Esophagus squamous epithelium (tissue), 5 donors: ENCODE results near the gene IDUA. TPM values are rescaled to one million over a fixed set of nuclear protein-coding genes. Genes with fewer than 3 reads are reported as not detected.

Experiments used
- DNase-seq: peaks from one replicate; lab custom pipeline; 2025; lab: John Stamatoyannopoulos, UW
- H3K27ac ChIP-seq, 4 donors: fragments of 200-600 bp; sonication (generic); one replicate each; pipeline ENCODE4 v1.5.1; 2016 to 2019; ENCODE audit warnings: mild to moderate bottlenecking in 1 of 4
- H3K27me3 ChIP-seq, 4 donors: fragments of 200-600 bp; sonication (generic); 1 replicate in 3 of 4; 2 replicates in 1 of 4; pipeline versions ENCODE4 v1.5.1 to v1.6.0; 2017 to 2021; ENCODE audit warnings: antibody characterized with exemption in 1 of 4
- H3K36me3 ChIP-seq, 3 donors: fragments of 200-600 bp; sonication (generic); one replicate each; pipeline ENCODE4 v1.5.1; 2016 to 2019
- H3K4me1 ChIP-seq, 3 donors: fragments of 200-600 bp; sonication (generic); one replicate each; pipeline ENCODE4 v1.5.1; 2017 to 2019
- H3K4me3 ChIP-seq, 4 donors: fragments of 200-600 bp; sonication (generic); 1 replicate in 3 of 4; 2 replicates in 1 of 4; pipeline ENCODE4 v1.5.1; 2016 to 2019; ENCODE audit warnings: mild to moderate bottlenecking in 2 of 4, moderate library complexity in 1 of 4
- H3K9me3 ChIP-seq, 3 donors: fragments of 200-600 bp; sonication (generic); one replicate each; pipeline ENCODE4 v1.5.1; 2016 to 2019
- CTCF ChIP-seq, 6 experiments: fragments of 450-650 bp in 4 of 6; fragments of 200-600 bp in 2 of 6; sonication (generic) in 2 of 6; IDR thresholded peaks; one replicate each; pipeline ENCODE4 v1.5.1; 2016 to 2019; ENCODE audit warnings: antibody characterized with exemption in 6 of 6, mild to moderate bottlenecking in 4 of 6, moderate library complexity in 4 of 6
- POLR2A ChIP-seq, 4 donors: fragments of 450-650 bp; IDR thresholded peaks; one replicate each; pipeline ENCODE4 v1.6.1; 2017; ENCODE audit warnings: antibody characterized with exemption in 4 of 4, mild to moderate bottlenecking in 4 of 4, moderate library complexity in 3 of 4
- WGBS, 2 donors: methylation state at CpG; one replicate each; pipeline ENCODE4 v1.1.5; 2018; 5-methylcytosine and 5-hydroxymethylcytosine counted together
- intact Hi-C: fragments of 100-400 bp; cut with DNase I; formaldehyde crosslinking; loops from one replicate; pipeline ENCODE4 v1.15.0; 2022
- total RNA-seq, 4 donors: library from RNA; depleted of rRNA; stranded (reverse); fragments of >200 nt; gene quantifications; one replicate each; pipeline ENCODE4 v1.1.0, GENCODE V29; 2016
- donor health status: DM: yes; HTN: yes; CAD: no.

IDUA gene
- total RNA-seq, 4 donors from 2014 or later: 4.3 to 20.5 (median 14.1) TPM

GRCh38 chr4:1026115-1026514 lies 39.3 kb downstream of the IDUA start:
- no peak overlapping the region for H3K4me3 ChIP-seq
- H3K4me1 ChIP-seq: peaks cover 0 to 12% (median 0%) of the 10 kb centered on the region in 3 donors
- intact Hi-C loops: no loop called here
- peaks cover 0 to 36% (median 0%) of the 10 kb centered on the region in 4 donors for H3K27me3 ChIP-seq
- WGBS, 2 donors: 28 to 44% methylated on average over 7 to 15 of the region's 17 CpGs
- no peak for DNase-seq
- H3K27ac ChIP-seq: no peak overlapping the region
- no peak for TF ChIP-seq POLR2A (IDR thresholded peaks at IDR 0.05)
- no peak for TF ChIP-seq CTCF (IDR thresholded peaks at IDR 0.05)
- peaks cover 0 to 19% (median 0%) of the 10 kb centered on the region in 3 donors for H3K36me3 ChIP-seq
- H3K9me3 ChIP-seq: no peaks in the 10 kb centered on the region

GRCh38 chr4:1027219-1027914 lies 40.5 kb downstream of the IDUA start:
- no peak for TF ChIP-seq CTCF (IDR thresholded peaks at IDR 0.05)
- Histone ChIP-seq H3K4me3 (no peak overlapping the region), H3K27me3 (peaks cover 0 to 49% (median 0%) of the 10 kb centered on the region in 4 donors), H3K4me1 (peaks cover 0 to 12% (median 0%) of the 10 kb centered on the region in 3 donors), H3K9me3 (no peaks in the 10 kb centered on the region), H3K36me3 (peaks cover 0 to 19% (median 0%) of the 10 kb centered on the region in 3 donors), H3K27ac (no peak overlapping the region)
- intact Hi-C loops: no loop called here
- WGBS, 2 donors: 83 to 95% methylated on average over 4 to 9 of the region's 26 CpGs
- no peak for DNase-seq

GRCh38 chr4:1027915-1028238 lies 41.0 kb downstream of the IDUA start:
- intact Hi-C loops: no loop called here
- 93% methylated on average over 5 of the region's 9 CpGs; no CpG with 5 or more reads in 1 of the 2 donors for WGBS, 2 donors
- TF ChIP-seq POLR2A (IDR thresholded peaks at IDR 0.05): no peak
- no peak for TF ChIP-seq CTCF (IDR thresholded peaks at IDR 0.05)
- Histone ChIP-seq H3K4me1 (peaks cover 0 to 12% (median 0%) of the 10 kb centered on the region in 3 donors), H3K27me3 (peaks cover 0 to 54% (median 0%) of the 10 kb centered on the region in 4 donors), H3K4me3 (no peak overlapping the region), H3K27ac (no peak overlapping the region), H3K9me3 (no peaks in the 10 kb centered on the region), H3K36me3 (peaks cover 0 to 19% (median 0%) of the 10 kb centered on the region in 3 donors)
- no peak for DNase-seq

GRCh38 chr4:1028574-1029220 lies 41.9 kb downstream of the IDUA start:
- H3K4me1 ChIP-seq: peaks cover 0 to 16% (median 2%) of the 10 kb centered on the region in 3 donors
- no peak for DNase-seq
- H3K27me3 ChIP-seq: peaks cover 0 to 62% (median 0%) of the 10 kb centered on the region in 4 donors
- peaks cover 0 to 18% (median 0%) of the 10 kb centered on the region in 3 donors for H3K36me3 ChIP-seq
- WGBS, 2 donors: 68 to 72% methylated on average over 5 to 12 of the region's 36 CpGs
- H3K27ac ChIP-seq: no peak overlapping the region
- H3K9me3 ChIP-seq: no peaks in the 10 kb centered on the region
- intact Hi-C loops: no loop called here
- TF ChIP-seq CTCF (IDR thresholded peaks at IDR 0.05): no peak
- TF ChIP-seq POLR2A (IDR thresholded peaks at IDR 0.05): no peak
- H3K4me3 ChIP-seq: no peak overlapping the region

GRCh38 chr4:1029529-1029928 lies 42.7 kb downstream of the IDUA start:
- H3K4me3 ChIP-seq: no peak overlapping the region
- H3K9me3 ChIP-seq: no peaks in the 10 kb centered on the region
- DNase-seq: no peak
- peaks cover 0 to 10% (median 0%) of the 10 kb centered on the region in 3 donors for H3K36me3 ChIP-seq
- H3K4me1 ChIP-seq: peaks cover 3 to 24% (median 9%) of the 10 kb centered on the region in 3 donors
- intact Hi-C loops: no loop called here
- TF ChIP-seq CTCF (IDR thresholded peaks at IDR 0.05) (no peak), POLR2A (IDR thresholded peaks at IDR 0.05) (no peak)
- 0% methylated on average over 1 of the region's 17 CpGs; no CpG with 5 or more reads in 1 of the 2 donors for WGBS, 2 donors
- no peak overlapping the region for H3K27ac ChIP-seq
- peaks cover 0 to 71% (median 0%) of the 10 kb centered on the region in 4 donors for H3K27me3 ChIP-seq
